GM21381 (cell line): ENCODE measurements around the gene ZNF543.
A peak's percentile ranks its signal among the peaks of the same experiment; 100 is the strongest.
"Not testable (repeated sequence)": the region's sequence is repeated elsewhere in the genome, so short reads cannot be mapped to it uniquely, and the experiment has no call there.

Source experiments
- ATAC-seq: cut with Tn5 transposase; IDR thresholded peaks from one replicate; pipeline ENCODE4 v1.9.1; 2021; ENCODE audit warnings: mild to moderate bottlenecking, moderate library complexity; ENCODE audit not compliant: unreplicated experiment

Gene ZNF543

GRCh38 chr19:57319869-57320179, 448 bp upstream of the ZNF543 start:
- ATAC-seq: no peak

GRCh38 chr19:57321116-57321515, 844 bp downstream of the ZNF543 start:
- no peak for ATAC-seq

GRCh38 chr19:57321751-57322150, 1.5 kb downstream of the ZNF543 start:
- no peak for ATAC-seq

- no peak for ATAC-seq
These were observed 4.7 kb downstream of the ZNF543 start for GRCh38 chr19:57324992-57325391.

- no peak for ATAC-seq
These were observed 7.7 kb downstream of the ZNF543 start for GRCh38 chr19:57327993-57328392.

- ATAC-seq: no peak
These were observed 13.9 kb downstream of the ZNF543 start for GRCh38 chr19:57334191-57334590.

GRCh38 chr19:57338877-57339276, 18.6 kb downstream of the ZNF543 start:
- no peak for ATAC-seq

GRCh38 chr19:57342582-57342981, 22.3 kb downstream of the ZNF543 start:
- no peak for ATAC-seq

GRCh38 chr19:57348136-57348535, 27.9 kb downstream of the ZNF543 start:
- ATAC-seq: no peak

- peak; percentile 96 for ATAC-seq
These were observed 30.9 kb downstream of the ZNF543 start, which contains the start of gene ZNF304 for GRCh38 chr19:57350877-57351805. Gene ZNF304, plus strand, starts transcription at chr19:57351271. Its CDS starts 394 bp downstream, at chr19:57351665.

GRCh38 chr19:57351867-57352266, 31.6 kb downstream of the ZNF543 start:
- no peak for ATAC-seq

GRCh38 chr19:57355916-57356315, 35.6 kb downstream of the ZNF543 start:
- ATAC-seq: no peak

- no peak for ATAC-seq
These were observed 37.1 kb downstream of the ZNF543 start for GRCh38 chr19:57357406-57357805.

GRCh38 chr19:57359300-57359699, 39.0 kb downstream of the ZNF543 start:
- ATAC-seq: no peak

GRCh38 chr19:57362419-57362818, 42.1 kb downstream of the ZNF543 start:
- ATAC-seq: no peak

GRCh38 chr19:57362997-57363687, 42.9 kb downstream of the ZNF543 start, which contains the start of the genes TRAPPC2B and ZNF547:
Gene TRAPPC2B, plus strand, starts transcription at chr19:57363551. Its CDS starts 1,283 bp downstream, at chr19:57364834.
Gene ZNF547, plus strand, starts transcription at chr19:57363551. Its CDS starts 5,005 bp downstream, at chr19:57368556.
- ATAC-seq: peak; percentile 97

- no peak for ATAC-seq
These were observed 43.5 kb downstream of the ZNF543 start for GRCh38 chr19:57363688-57364181.

- ATAC-seq: no peak
These were observed 46.5 kb downstream of the ZNF543 start for GRCh38 chr19:57366776-57367175.

- ATAC-seq: no peak
These were observed 53.9 kb downstream of the ZNF543 start for GRCh38 chr19:57374179-57374578.

GRCh38 chr19:57374647-57375046, 54.4 kb downstream of the ZNF543 start:
- not testable (repeated sequence) for ATAC-seq

GRCh38 chr19:57376151-57376550, 55.9 kb downstream of the ZNF543 start:
- ATAC-seq: no peak
